KMS-11 (cell line): ENCODE data around the gene ATXN7L1.

Experiments used
- H2AFZ ChIP-seq: fragments of 200-600 bp; sonication (generic); 2 replicates; pipeline ENCODE4 v1.6.1; 2016; ENCODE audit warnings: antibody characterized with exemption, mixed run types, low read depth
- H3K27ac ChIP-seq: fragments of 200-600 bp; sonication (generic); 2 replicates; pipeline ENCODE4 v1.6.1; 2016; ENCODE audit warnings: mild to moderate bottlenecking, mixed run types
- H3K27me3 ChIP-seq: fragments of 200-600 bp; sonication (generic); 2 replicates; pipeline ENCODE4 v1.6.1; 2017; ENCODE audit warnings: mild to moderate bottlenecking, low read depth, mixed run types, moderate library complexity; ENCODE audit not compliant: insufficient read depth
- H3K36me3 ChIP-seq: fragments of 200-600 bp; sonication (generic); 2 replicates; pipeline ENCODE4 v1.6.1; 2017; ENCODE audit warnings: mild to moderate bottlenecking, mixed run types; ENCODE audit not compliant: insufficient read depth
- H3K4me1 ChIP-seq: fragments of 200-600 bp; sonication (generic); 2 replicates; pipeline ENCODE4 v1.6.1; 2016; ENCODE audit warnings: mild to moderate bottlenecking, low read depth, mixed run types; ENCODE audit not compliant: poor library complexity, severe bottlenecking
- H3K4me2 ChIP-seq: fragments of 200-600 bp; sonication (generic); 2 replicates; pipeline ENCODE4 v1.7.0; 2016; ENCODE audit warnings: mild to moderate bottlenecking, mixed run types
- H3K4me3 ChIP-seq: fragments of 200-600 bp; sonication (generic); IDR thresholded peaks from 2 replicates; pipeline ENCODE4 v1.6.1; 2017; ENCODE audit warnings: low read depth, low read length, mixed read lengths; ENCODE audit not compliant: insufficient read depth
- H3K79me2 ChIP-seq: fragments of 200-600 bp; sonication (generic); 2 replicates; pipeline ENCODE4 v1.6.1; 2016; ENCODE audit warnings: low read depth, mixed run types; ENCODE audit not compliant: insufficient read depth
- H3K9ac ChIP-seq: fragments of 200-600 bp; sonication (generic); 2 replicates; pipeline ENCODE4 v1.6.1; 2016; ENCODE audit warnings: mild to moderate bottlenecking, mixed run types
- H4K20me1 ChIP-seq: fragments of 200-600 bp; sonication (generic); 2 replicates; pipeline ENCODE4 v1.6.1; 2016; ENCODE audit warnings: mild to moderate bottlenecking, mixed run types; ENCODE audit not compliant: insufficient read depth
- CTCF ChIP-seq: fragments of 200-600 bp; sonication (generic); conservative IDR thresholded peaks from 2 replicates; pipeline ENCODE4 v1.6.1; 2017; ENCODE audit warnings: low read depth, mild to moderate bottlenecking, antibody characterized with exemption, low read length, moderate library complexity, mixed read lengths

The ATXN7L1 gene

DNA sequence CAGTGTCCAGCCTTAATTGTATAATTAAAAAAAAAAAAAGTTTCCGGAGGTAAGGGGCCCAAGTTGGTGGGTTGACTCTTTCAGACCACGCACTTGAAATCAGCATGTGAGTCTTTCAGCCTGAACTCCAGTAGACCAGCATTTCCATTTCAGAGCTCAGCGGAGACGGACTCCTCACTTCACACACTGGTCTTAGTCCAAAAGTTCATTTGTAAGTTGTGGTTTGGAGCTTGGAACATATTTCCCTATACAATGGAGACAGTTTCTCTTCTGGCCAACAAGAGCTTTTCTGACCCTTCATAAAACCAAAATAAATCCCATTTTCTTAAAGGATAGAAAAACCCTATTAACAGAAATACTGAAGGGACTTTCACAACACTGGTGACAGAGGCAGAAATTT is 41.0 kb downstream of the ATXN7L1 start:
- Histone ChIP-seq H2AFZ (no peak overlapping the region), H3K27ac (no peak overlapping the region), H3K4me2 (no peak overlapping the region), H3K36me3 (no peaks in the 10 kb centered on the region), H4K20me1 (no peaks in the 10 kb centered on the region), H3K27me3 (no peaks in the 10 kb centered on the region), H3K4me3 (no peak overlapping the region), H3K4me1 (no peaks in the 10 kb centered on the region), H3K9ac (no peak overlapping the region), H3K79me2 (no peaks in the 10 kb centered on the region)
- TF ChIP-seq CTCF: no peak

DNA sequence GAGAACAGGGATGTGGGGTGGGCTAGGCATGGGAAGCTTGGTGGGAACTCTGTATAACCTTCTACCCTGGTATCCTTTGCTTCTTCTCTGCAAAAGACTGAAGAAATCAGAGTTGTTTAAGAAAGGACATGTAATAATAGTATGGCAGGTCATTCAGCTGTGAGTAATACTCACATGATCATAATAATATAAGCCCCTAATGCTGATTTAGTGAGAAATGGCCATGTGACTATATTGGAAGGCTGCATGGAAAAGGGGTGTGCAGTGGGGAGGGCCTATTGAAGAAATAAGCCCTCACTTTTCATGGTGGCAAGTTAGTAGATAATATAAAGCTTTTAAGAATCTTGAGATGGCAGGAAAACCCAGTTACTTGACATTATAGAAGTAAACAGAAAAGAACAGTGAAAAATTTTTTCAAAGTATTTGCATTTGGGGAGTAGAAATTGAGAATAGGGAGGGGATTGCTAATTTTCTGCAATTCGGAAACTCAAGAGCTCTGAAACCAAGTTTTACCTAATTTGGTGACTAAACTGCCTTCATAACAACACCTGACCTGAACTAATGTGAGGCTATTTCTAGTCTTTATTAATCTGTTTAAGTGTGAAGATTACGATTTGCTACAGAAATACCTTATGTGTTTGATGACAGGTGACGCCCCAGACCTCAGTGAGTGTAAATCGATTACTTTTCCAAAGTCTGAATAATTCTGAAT is 44.4 kb downstream of the ATXN7L1 start:
- Histone ChIP-seq H3K27ac (no peak overlapping the region), H3K4me2 (no peak overlapping the region), H3K36me3 (no peaks in the 10 kb centered on the region), H3K27me3 (no peaks in the 10 kb centered on the region), H3K4me3 (no peak overlapping the region), H3K4me1 (no peaks in the 10 kb centered on the region), H3K9ac (no peak overlapping the region), H4K20me1 (no peaks in the 10 kb centered on the region), H2AFZ (no peak overlapping the region), H3K79me2 (no peaks in the 10 kb centered on the region)
- no peak for TF ChIP-seq CTCF

DNA sequence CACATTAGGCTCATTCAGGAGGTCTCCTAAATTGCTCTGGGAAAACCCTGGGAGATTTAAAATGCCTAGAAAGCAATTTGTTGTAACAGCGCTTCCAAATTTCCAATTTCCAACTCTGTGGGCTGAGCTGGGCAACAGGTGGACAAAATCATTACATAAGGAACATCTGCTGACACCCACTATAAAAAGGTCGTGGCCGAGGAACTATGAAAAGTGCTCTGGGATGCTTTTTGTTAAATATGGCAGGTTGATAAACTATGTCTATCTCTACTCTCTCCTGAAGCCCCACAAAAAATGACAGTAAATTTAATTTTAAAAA is 45.1 kb downstream of the ATXN7L1 start:
- H3K4me1 ChIP-seq: no peaks in the 10 kb centered on the region
- H3K4me2 ChIP-seq: no peak overlapping the region
- H3K36me3 ChIP-seq: no peaks in the 10 kb centered on the region
- H4K20me1 ChIP-seq: no peaks in the 10 kb centered on the region
- H3K27ac ChIP-seq: no peak overlapping the region
- no peak overlapping the region for H3K4me3 ChIP-seq
- H3K9ac ChIP-seq: no peak overlapping the region
- H2AFZ ChIP-seq: no peak overlapping the region
- TF ChIP-seq CTCF: no peak
- no peaks in the 10 kb centered on the region for H3K79me2 ChIP-seq
- H3K27me3 ChIP-seq: no peaks in the 10 kb centered on the region

DNA sequence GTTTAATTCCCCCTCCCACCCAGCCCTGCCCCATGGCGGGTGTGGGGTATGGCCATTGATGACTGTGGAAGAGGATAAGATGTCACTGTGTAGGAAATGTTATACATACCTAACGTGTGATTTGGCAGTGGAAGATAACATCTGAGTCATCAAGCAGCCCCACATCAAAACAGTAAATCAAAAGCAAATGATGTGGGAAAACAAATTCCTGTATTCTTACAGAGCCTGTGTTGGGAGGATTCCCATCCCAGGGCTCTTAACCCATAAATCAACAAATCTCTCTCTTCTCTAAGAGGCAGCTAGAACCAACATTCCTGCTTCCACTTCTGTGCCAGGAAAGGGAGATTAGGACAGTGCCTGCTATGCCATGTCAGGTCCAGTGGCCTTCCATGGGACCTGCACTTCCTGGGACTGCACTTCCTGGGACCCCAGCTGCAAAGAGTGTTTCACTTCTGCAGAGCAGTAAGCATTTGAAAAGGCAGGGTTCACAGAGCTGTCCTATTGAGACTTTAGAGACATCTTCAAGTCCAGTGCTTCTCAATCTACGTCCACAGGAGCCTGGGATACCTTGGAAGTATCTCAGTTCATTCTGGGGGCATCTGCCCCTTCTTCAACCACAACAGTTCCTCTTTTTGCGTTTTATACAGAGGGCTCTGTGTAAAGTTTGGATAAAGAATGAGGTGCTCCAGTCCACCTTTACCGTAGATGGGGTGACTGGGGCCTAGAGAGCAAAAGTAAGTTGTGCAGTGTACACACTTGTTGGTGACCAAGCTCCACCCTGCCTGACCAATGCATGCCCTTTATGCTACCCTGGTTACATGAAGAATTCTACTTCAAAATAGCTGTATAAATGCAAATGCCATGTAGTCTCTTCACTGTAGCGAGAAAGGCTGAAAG is 45.7 kb downstream of the ATXN7L1 start:
- Histone ChIP-seq H2AFZ (no peak overlapping the region), H3K4me1 (no peaks in the 10 kb centered on the region), H3K4me2 (no peak overlapping the region), H3K9ac (no peak overlapping the region), H3K27ac (no peak overlapping the region), H3K79me2 (no peaks in the 10 kb centered on the region), H3K36me3 (no peaks in the 10 kb centered on the region), H4K20me1 (no peaks in the 10 kb centered on the region), H3K4me3 (no peak overlapping the region), H3K27me3 (no peaks in the 10 kb centered on the region)
- no peak for TF ChIP-seq CTCF
